HG02571 (cell line): ENCODE measurements around the gene TMEM14A.
"Not testable (repeated sequence)": the region's sequence is repeated elsewhere in the genome, so short reads cannot be mapped to it uniquely, and the experiment has no call there.

ENCODE experiments used
- ATAC-seq: cut with Tn5 transposase; IDR thresholded peaks from one replicate; pipeline ENCODE4 v1.9.1; 2021; ENCODE audit warnings: mild to moderate bottlenecking, moderate library complexity; ENCODE audit not compliant: unreplicated experiment

The TMEM14A gene

GRCh38 chr6:52694404-52694803, 23.5 kb downstream of the TMEM14A start:
- ATAC-seq, result no peak

DNA sequence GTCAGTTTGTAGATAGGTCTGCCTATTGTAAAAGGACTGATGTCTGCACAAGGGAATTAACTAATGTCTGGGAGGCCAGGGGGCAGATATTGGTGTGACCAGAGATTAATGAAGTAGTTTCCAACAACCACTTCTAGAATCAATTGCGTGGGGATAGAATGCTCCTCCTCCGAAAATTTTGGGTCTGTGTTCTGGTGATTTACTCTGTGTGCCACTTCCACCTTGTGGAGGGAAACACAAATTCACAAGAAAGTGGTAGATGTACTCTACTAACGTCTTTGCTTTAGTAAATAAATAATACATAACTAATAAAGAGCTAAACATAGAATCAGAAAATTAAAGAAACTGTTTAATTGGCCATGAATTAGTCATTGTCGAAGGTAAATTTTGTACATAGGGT, 25.5 kb downstream of the TMEM14A start:
- ATAC-seq, result no peak

DNA sequence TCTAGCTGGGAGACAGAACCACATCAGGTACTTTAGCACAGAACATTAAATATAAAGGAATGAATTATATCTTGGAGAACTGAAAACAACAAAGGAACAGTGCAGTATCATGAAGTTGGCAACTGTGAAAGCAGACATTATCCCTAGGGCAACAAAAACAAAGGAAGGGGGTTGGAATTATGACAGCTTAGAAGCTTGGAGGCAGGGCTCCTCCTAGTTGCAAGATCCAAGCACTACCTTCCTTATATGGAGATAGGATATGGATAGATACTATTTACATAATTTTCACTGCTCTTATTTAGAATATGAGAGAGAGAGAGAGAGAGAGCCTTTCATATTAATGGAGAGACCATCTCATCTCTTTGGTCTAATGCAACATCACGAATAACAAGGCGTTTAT, 27.0 kb downstream of the TMEM14A start:
- ATAC-seq, result no peak

DNA sequence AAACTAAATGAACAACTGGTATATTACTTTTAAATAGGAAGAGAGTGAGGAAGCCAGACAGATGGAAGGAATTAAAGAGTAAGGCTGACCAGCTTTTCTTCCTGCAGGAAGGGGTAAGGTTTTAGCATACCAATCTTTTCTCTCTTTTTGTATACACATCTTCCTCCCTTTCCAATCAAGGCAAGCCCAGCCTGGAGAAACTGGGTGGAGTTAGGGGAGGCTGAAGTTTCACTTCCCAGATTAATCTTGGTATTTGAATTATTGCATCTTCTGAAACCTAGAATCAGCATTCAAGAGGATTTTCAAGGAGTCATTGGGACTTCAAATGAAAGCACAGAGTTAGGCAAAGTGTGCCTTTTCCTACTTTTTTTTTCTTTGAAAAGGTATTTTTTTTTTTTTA, 33.1 kb downstream of the TMEM14A start:
- no peak for ATAC-seq

GRCh38 chr6:52704781-52705502, 34.0 kb downstream of the TMEM14A start:
- not testable (repeated sequence) for ATAC-seq

- no peak for ATAC-seq
These were observed 35.1 kb downstream of the TMEM14A start for GRCh38 chr6:52706001-52706400.

DNA sequence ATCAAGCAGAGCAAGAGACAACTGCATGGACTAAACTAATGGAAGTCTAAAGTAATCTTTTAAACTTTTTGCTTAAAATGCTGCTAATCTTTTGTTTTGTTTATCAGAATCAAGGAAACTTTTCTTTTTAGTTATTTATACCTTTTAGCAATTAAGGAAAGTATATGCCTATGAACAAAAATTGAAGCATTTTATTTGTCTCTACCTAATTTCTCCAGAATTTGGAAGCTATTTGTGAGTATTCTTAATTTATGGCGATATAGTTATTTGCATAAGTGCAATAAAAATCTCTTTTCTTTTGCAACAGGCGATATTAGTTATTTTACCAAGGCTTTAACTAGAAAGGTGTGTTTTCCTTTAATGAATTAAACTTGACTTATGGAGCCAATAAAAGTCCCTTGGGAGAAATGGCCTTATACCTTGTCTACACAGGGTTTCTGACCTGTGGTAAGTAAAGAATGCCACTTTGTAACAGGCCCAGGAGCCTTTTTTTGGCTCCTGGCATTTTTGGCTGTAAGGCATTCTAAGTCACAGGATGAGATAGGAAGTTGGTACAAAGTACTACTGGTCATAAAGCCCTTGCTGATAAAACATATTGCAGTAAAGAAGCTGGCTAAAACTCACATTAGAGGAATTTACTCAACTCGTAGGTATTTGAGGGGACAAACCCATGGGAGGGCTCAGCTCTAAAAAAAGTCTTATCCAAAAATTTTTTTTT, 37.2 kb downstream of the TMEM14A start:
- ATAC-seq, result no peak

GRCh38 chr6:52712136-52712535, 41.2 kb downstream of the TMEM14A start:
- no peak for ATAC-seq

- not testable (repeated sequence) for ATAC-seq
These were observed 43.8 kb downstream of the TMEM14A start for GRCh38 chr6:52714761-52715160.

DNA sequence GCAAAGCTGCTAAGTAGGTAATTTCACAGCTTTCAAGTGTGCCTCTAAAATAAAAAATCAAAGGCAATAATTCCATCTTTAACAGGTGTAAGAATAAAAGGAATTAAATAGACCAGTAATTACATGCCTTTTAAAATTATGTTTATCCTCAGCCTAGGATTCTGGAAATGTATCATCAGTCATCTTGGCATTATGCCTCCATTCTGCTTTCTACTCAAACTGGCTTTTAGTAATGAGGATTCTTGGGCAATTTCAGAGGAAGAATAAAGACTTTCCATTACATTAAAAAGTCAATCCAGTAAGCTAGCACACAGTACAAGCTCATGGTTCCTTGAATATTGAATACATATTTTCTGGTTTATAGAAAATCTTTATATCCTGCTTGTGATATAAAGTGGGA, 47.6 kb downstream of the TMEM14A start:
- no peak for ATAC-seq

GRCh38 chr6:52720321-52720720, 49.4 kb downstream of the TMEM14A start:
- ATAC-seq, result no peak

- no peak for ATAC-seq
These were observed 53.1 kb downstream of the TMEM14A start for GRCh38 chr6:52724042-52724405.

GRCh38 chr6:52724406-52725121, 53.7 kb downstream of the TMEM14A start:
- ATAC-seq, result peak; percentile 97

GRCh38 chr6:52725143-52725534, 54.2 kb downstream of the TMEM14A start:
- no peak for ATAC-seq

DNA sequence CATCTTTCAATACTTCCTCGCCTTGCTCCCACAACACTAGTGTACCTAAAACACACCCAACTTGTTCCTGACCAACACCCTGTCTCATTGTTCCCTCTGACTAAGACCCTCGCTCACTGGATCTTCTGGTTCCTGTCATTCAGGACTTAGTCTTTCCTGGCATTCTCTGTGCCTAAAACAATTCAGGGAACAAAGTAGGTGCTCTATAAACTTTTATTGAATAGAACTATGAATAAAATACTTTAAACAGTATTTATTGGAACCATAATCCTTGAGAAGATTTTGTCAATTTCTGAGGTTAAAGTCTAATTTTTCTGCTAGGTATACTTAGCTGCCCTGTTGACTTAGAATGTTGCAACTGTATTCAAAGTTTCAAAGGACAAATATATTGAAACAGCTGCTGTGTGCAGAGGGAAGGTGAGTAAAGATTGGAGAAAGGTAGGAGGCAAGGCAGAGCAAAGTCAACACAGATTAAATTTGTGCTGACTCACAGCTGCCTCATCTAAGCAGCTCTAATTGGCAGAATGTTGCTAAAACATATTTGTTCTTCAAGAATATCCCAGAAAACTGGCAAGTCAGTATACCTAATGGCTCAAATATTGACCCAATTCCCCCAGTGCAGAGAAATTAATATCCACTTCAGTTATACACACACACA, 54.8 kb downstream of the TMEM14A start:
- no peak for ATAC-seq

GRCh38 chr6:52726193-52726542, 55.3 kb downstream of the TMEM14A start:
- ATAC-seq, result no peak

GRCh38 chr6:52726741-52727535, 56.0 kb downstream of the TMEM14A start:
- no peak for ATAC-seq

DNA sequence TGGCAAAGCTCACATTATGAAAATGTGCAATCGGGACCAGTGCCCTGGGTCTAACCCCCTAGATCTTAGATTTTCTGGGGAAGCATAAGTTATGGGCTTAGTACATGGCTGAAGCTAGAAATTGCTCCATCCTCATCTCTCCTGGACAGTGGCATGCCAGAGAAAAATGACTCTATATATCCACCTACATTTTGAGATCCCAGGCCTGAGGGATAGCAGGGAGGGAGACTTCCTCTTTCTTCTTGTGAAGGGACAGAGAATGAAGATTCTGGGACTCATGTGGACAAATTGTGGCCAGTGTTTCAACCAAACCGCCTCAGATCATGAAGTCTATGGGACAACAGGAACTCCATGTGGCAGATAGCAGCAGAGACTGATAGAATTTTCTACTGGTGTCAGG, 57.0 kb downstream of the TMEM14A start:
- ATAC-seq, result no peak

GRCh38 chr6:52728394-52728793, 57.5 kb downstream of the TMEM14A start:
- ATAC-seq, result no peak

DNA sequence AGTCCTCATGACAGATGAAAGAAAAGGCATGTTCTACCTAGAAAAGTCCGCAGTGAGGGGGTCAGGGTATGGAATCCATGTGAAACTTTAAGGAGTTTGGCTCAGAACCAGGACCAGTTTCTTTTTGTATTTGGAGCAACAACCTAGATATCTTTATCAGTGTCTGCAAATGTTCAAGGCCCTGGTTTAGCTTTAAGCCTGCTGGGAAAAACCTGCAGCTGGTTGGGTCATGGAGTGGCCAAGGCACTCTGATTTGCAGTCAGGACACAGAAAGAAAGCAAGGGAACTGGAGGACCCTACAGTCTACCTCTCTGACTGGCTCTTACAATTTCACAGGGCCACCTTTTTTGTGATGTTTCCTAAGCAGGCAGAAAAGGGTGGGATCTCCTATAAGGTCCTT, 58.7 kb downstream of the TMEM14A start:
- ATAC-seq, result no peak

GRCh38 chr6:52731719-52732118, 60.8 kb downstream of the TMEM14A start:
- no peak for ATAC-seq
